Measurements from ENCODE around the gene ADORA2B.

- TF ChIP-seq POLR2A (IDR thresholded peaks at IDR 0.05), result no peak
- no peak for TF ChIP-seq CTCF (IDR thresholded peaks at IDR 0.05)
- TF ChIP-seq EP300 (IDR thresholded peaks at IDR 0.05), result no peak
These were observed 21.4 kb downstream of the ADORA2B start for GRCh38 chr17:15966183-15966878.
